Keratinocyte (primary cell): Measurements from ENCODE around the gene TIPIN. TPM values are rescaled to one million over a fixed set of nuclear protein-coding genes. Genes with fewer than 3 reads are reported as not detected.
"Not testable (repeated sequence)": the region's sequence is repeated elsewhere in the genome, so short reads cannot be mapped to it uniquely, and the experiment has no call there.

Experiments
- DNase-seq: peaks from one replicate; pipeline ENCODE4 v3.0.0-alpha.2; 2011; ENCODE audit warnings: low read depth, missing footprints, low spot score
- FAIRE-seq: peaks from 2 replicates; lab custom pipeline; 2011; peaks lifted over from hg19 to GRCh38; lab: Jason Lieb, UNC
- H2AFZ ChIP-seq: 2 replicates; pipeline ENCODE4 v1.6.0; 2012; ENCODE audit warnings: low read length, control low read depth, inconsistent platforms; ENCODE audit not compliant: control insufficient read depth
- H3K27ac ChIP-seq: 2 replicates; pipeline ENCODE4 v1.5.1; 2011; ENCODE audit warnings: low read length; ENCODE audit not compliant: control insufficient read depth, insufficient read depth
- H3K27me3 ChIP-seq: 3 replicates; pipeline ENCODE4 v1.6.0; 2011; ENCODE audit warnings: low read length; ENCODE audit not compliant: control insufficient read depth, insufficient read depth; ENCODE audit errors: extremely low read depth
- H3K36me3 ChIP-seq, 2 experiments: 2 replicates in 1 of 2; 3 replicates in 1 of 2; pipeline ENCODE4 v1.5.1; 2011; ENCODE audit warnings: low read length in 2 of 2, mild to moderate bottlenecking in 1 of 2; ENCODE audit not compliant: control insufficient read depth in 2 of 2, insufficient read depth in 2 of 2; ENCODE audit errors: extremely low read depth in 1 of 2
- H3K4me1 ChIP-seq: 3 replicates; pipeline ENCODE4 v1.5.1; 2011; ENCODE audit warnings: low read length; ENCODE audit not compliant: control insufficient read depth, insufficient read depth; ENCODE audit errors: extremely low read depth
- H3K4me2 ChIP-seq: 3 replicates; pipeline ENCODE4 v1.6.0; 2011; ENCODE audit warnings: low read depth, low read length; ENCODE audit not compliant: control insufficient read depth, insufficient read depth; ENCODE audit errors: extremely low read depth
- H3K4me3 ChIP-seq, 3 experiments: fragments of 200-600 bp in 1 of 3; sonication (generic) in 1 of 3; 2 replicates in 2 of 3; 3 replicates in 1 of 3; pipeline ENCODE4 v1.5.1; 2011 to 2016; ENCODE audit warnings: low read length in 3 of 3, mild to moderate bottlenecking in 3 of 3, control low read depth in 2 of 3, inconsistent platforms in 1 of 3, low read depth in 1 of 3, mixed read lengths in 1 of 3, mixed run types in 1 of 3, moderate library complexity in 1 of 3; ENCODE audit not compliant: control insufficient read depth in 2 of 3, insufficient read depth in 2 of 3; ENCODE audit errors: extremely low read depth in 1 of 3
- H3K79me2 ChIP-seq: 2 replicates; pipeline ENCODE4 v1.6.0; 2012; ENCODE audit warnings: low read length; ENCODE audit not compliant: control insufficient read depth, insufficient read depth
- H3K9ac ChIP-seq: 3 replicates; pipeline ENCODE4 v1.6.0; 2011; ENCODE audit warnings: low read length; ENCODE audit not compliant: control insufficient read depth, insufficient read depth; ENCODE audit errors: extremely low read depth
- H3K9me1 ChIP-seq: 3 replicates; pipeline ENCODE4 v1.6.0; 2011; ENCODE audit warnings: low read length; ENCODE audit not compliant: control insufficient read depth, insufficient read depth; ENCODE audit errors: extremely low read depth
- H3K9me3 ChIP-seq: 2 replicates; pipeline ENCODE4 v1.5.1; 2012; ENCODE audit warnings: low read depth, low read length; ENCODE audit not compliant: control insufficient read depth
- H4K20me1 ChIP-seq: 3 replicates; pipeline ENCODE4 v1.6.0; 2011; ENCODE audit warnings: low read length; ENCODE audit not compliant: control insufficient read depth, insufficient read depth; ENCODE audit errors: extremely low read depth
- CTCF ChIP-seq, 3 experiments: IDR thresholded peaks in 1 of 3; conservative IDR thresholded peaks in 1 of 3; optimal IDR thresholded peaks in 1 of 3; 2 replicates in 2 of 3; 3 replicates in 1 of 3; pipeline versions ENCODE3 to v1.5.1; 2011; ENCODE audit warnings: low read length in 3 of 3, mild to moderate bottlenecking in 3 of 3, moderate library complexity in 2 of 3, control low read depth in 1 of 3, inconsistent platforms in 1 of 3; ENCODE audit not compliant: insufficient read depth in 2 of 3; ENCODE audit errors: extremely low read depth in 1 of 3
- EZH2 ChIP-seq: IDR thresholded peaks from one replicate; pipeline ENCODE4 v1.6.1; 2012; ENCODE audit warnings: inconsistent platforms, mild to moderate bottlenecking, low read length, moderate library complexity
- dilution Hi-C: fragments of 300-500 bp; cut with MboI; formaldehyde crosslinking; loops from one replicate; pipeline ENCODE4 v1.7.0; 2020; ENCODE audit warnings: low sequenced_read_pairs; ENCODE audit not compliant: extremely low pct_ligation_motif_present
- polyA plus RNA-seq, 5 experiments: library from polyadenylated mRNA; depleted of rRNA in 3 of 5; stranded (reverse) in 3 of 5; stranded (forward) in 1 of 5; unstranded in 1 of 5; fragments of >200 nt; gene quantifications; 1 replicate in 1 of 5; 2 replicates in 3 of 5; 3 replicates in 1 of 5; pipeline versions ENCODE4 v1.2.1 to v1.2.3, GENCODE V29; 2011 to 2012; ENCODE audit warnings: missing spikeins in 2 of 5, low read depth in 1 of 5, low replicate concordance in 1 of 5

The TIPIN gene
- polyA plus RNA-seq, 1 donor (not counting 4 experiments of a cell fraction or from before 2014, with no cell fraction given): 11.9 TPM

DNA sequence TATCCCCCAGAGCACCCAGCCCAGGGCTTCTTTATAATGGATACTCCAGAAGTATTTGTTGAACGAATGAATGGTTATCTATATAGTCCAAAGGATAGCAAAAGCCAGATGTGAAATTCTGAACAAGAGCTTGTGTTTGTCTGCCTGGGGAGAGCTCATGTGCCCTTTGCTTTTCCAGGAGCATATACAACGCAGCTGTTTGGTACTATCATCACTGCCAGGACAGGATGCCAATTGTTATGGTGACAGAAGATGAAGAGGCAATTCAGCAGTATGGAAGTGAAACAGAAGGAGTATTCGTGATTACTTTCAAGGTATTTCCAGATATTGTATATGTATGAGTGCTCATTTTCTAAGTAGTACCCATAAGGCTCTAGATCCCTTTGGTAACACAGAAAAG, 48.0 kb downstream of the TIPIN start:
- Histone ChIP-seq H3K4me2 (no peak overlapping the region), H3K9ac (no peak overlapping the region), H3K27ac (no peak overlapping the region), H3K79me2 (no peaks in the 10 kb centered on the region), H3K4me1 (no peaks in the 10 kb centered on the region), H3K4me3 (no peak overlapping the region), H2AFZ (no peak overlapping the region), H3K36me3 (peaks cover 0 to 12% of the 10 kb centered on the region in 2 experiments), H3K9me1 (no peaks in the 10 kb centered on the region), H4K20me1 (no peaks in the 10 kb centered on the region), H3K27me3 (no peaks in the 10 kb centered on the region), H3K9me3 (no peaks in the 10 kb centered on the region)
- DNase-seq (no peak), FAIRE-seq (no peak)
- dilution Hi-C loops: no loop called here
- TF ChIP-seq CTCF (optimal IDR thresholded peaks at IDR 0.05 in 1 of 3, IDR thresholded peaks at IDR 0.05 in 1 of 3, conservative IDR thresholded peaks at IDR 0.05 in 1 of 3; ENCODE audit: extremely low read depth in 1 of 3, insufficient read depth in 2 of 3, low read length in 3 of 3): no peak
- no peak for TF ChIP-seq EZH2

DNA sequence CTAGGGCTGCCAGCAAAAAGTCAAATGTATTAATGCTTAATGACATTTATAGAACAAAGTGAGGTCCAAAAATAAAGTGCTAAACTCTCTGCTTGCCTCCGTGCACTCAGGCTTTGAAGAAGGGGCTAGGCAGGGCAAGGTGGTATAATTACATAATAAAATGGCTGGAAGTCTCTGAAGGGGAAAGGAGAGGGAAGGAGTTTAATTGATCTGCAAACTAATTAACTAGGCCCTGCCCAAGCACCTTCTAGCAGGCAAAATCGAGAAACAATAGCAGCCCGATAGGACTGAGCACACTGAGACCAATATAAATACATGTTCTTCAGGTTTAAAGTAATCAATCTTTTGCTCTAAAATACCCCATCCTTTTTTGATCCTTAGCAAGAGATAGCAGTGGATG, 50.1 kb downstream of the TIPIN start:
- Histone ChIP-seq H3K4me2 (no peak overlapping the region), H3K79me2 (no peaks in the 10 kb centered on the region), H3K36me3 (peaks cover 0 to 12% of the 10 kb centered on the region in 2 experiments), H3K9me1 (no peaks in the 10 kb centered on the region), H4K20me1 (no peaks in the 10 kb centered on the region), H3K4me1 (no peaks in the 10 kb centered on the region), H3K27me3 (no peaks in the 10 kb centered on the region), H3K27ac (no peak overlapping the region), H3K9me3 (no peaks in the 10 kb centered on the region), H2AFZ (no peak overlapping the region), H3K9ac (no peak overlapping the region), H3K4me3 (no peak overlapping the region)
- dilution Hi-C loops: no loop called here
- FAIRE-seq (no peak), DNase-seq (no peak)
- no peak for TF ChIP-seq CTCF (optimal IDR thresholded peaks at IDR 0.05 in 1 of 3, IDR thresholded peaks at IDR 0.05 in 1 of 3, conservative IDR thresholded peaks at IDR 0.05 in 1 of 3; ENCODE audit: extremely low read depth in 1 of 3, insufficient read depth in 2 of 3, low read length in 3 of 3)
- no peak for TF ChIP-seq EZH2

DNA sequence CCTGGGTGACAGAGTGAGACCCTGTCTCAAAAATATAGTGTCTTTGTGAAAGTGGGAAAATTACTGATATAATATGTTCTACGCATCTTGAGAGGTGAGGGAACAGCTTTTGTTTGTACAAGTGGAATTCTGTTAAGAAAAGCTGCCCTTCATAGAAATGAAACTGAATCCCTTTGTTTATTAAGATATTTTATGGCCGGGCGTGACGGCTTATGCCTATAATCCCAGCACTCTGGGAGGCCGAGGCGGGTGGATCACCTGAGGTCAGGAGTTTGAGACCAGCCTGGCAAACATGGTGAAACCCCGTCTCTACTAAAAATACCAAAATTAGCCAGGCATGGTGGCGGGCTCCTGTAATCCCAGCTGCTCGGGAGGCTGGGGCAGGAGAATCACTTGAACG, 52.1 kb downstream of the TIPIN start:
- H3K9me1 ChIP-seq, H3K4me2 ChIP-seq, DNase-seq, H4K20me1 ChIP-seq, H3K4me1 ChIP-seq, H3K4me3 ChIP-seq, H3K9ac ChIP-seq, H2AFZ ChIP-seq, H3K79me2 ChIP-seq, FAIRE-seq, H3K27me3 ChIP-seq, dilution Hi-C loops, H3K9me3 ChIP-seq, H3K27ac ChIP-seq: not testable (repeated sequence)
- H3K36me3 ChIP-seq: peaks cover 0 to 12% of the 10 kb centered on the region in 2 experiments
